Gastroesophageal sphincter (tissue), 4 donors: Measurements from ENCODE around the gene TMEM185B. TPM values are rescaled to one million over a fixed set of nuclear protein-coding genes. Genes with fewer than 3 reads are reported as not detected.
A peak's percentile ranks its signal among the peaks of the same experiment; 100 is the strongest.

Experiments
- ATAC-seq: fragments of 150-250 bp; one replicate; pipeline ENCODE4 v1.9.1; 2016; ENCODE audit warnings: mild to moderate bottlenecking, moderate library complexity
- H3K27ac ChIP-seq, 4 donors: fragments of 200-600 bp; sonication (generic) in 3 of 4; 1 replicate in 3 of 4; 2 replicates in 1 of 4; pipeline ENCODE4 v1.5.1; 2016 to 2019
- H3K27me3 ChIP-seq: fragments of 200-600 bp; sonication (generic); one replicate; pipeline ENCODE4 v1.5.1; 2019
- H3K36me3 ChIP-seq, 2 donors: fragments of 200-600 bp; sonication (generic); one replicate each; pipeline ENCODE4 v1.5.1; 2019; ENCODE audit warnings: control low read depth in 1 of 2
- H3K4me1 ChIP-seq, 3 donors: fragments of 200-600 bp; sonication (generic); 1 replicate in 2 of 3; 2 replicates in 1 of 3; pipeline ENCODE4 v1.5.1; 2016 to 2019; ENCODE audit warnings: control low read depth in 2 of 3
- H3K4me3 ChIP-seq, 2 donors: fragments of 200-600 bp; sonication (generic); one replicate each; pipeline ENCODE4 v1.5.1; 2019; ENCODE audit warnings: mild to moderate bottlenecking in 1 of 2, moderate library complexity in 1 of 2
- H3K9me3 ChIP-seq, 3 donors: fragments of 200-600 bp; sonication (generic); one replicate each; pipeline ENCODE4 v1.5.1; 2017 to 2019; ENCODE audit warnings: control low read depth in 2 of 3
- CTCF ChIP-seq, 4 experiments: fragments of 200-600 bp in 2 of 4; fragments of 450-650 bp in 2 of 4; sonication (generic) in 1 of 4; IDR thresholded peaks; one replicate each; pipeline ENCODE4 v1.5.1; 2017 to 2019; ENCODE audit warnings: antibody characterized with exemption in 4 of 4, mild to moderate bottlenecking in 2 of 4, moderate library complexity in 2 of 4
- EP300 ChIP-seq: sonication (generic); formaldehyde crosslinking; IDR thresholded peaks from one replicate; pipeline ENCODE4 v1.6.1; 2017; ENCODE audit warnings: antibody characterized with exemption, mild to moderate bottlenecking
- POLR2A ChIP-seq, 2 donors: fragments of 450-650 bp; IDR thresholded peaks; one replicate each; pipeline ENCODE4 v1.6.1; 2017; ENCODE audit warnings: antibody characterized with exemption in 2 of 2, mild to moderate bottlenecking in 2 of 2, moderate library complexity in 1 of 2
- POLR2AphosphoS5 ChIP-seq: sonication (generic); formaldehyde crosslinking; IDR thresholded peaks from one replicate; pipeline ENCODE4 v1.6.1; 2017; ENCODE audit warnings: antibody characterized with exemption
- WGBS, 2 donors: methylation state at CpG; one replicate each; pipeline ENCODE4 v1.1.5; 2018; ENCODE audit warnings: low coverage in 1 of 2; 5-methylcytosine and 5-hydroxymethylcytosine counted together
- total RNA-seq, 4 donors: library from RNA; depleted of rRNA; stranded (reverse); fragments of >200 nt; gene quantifications; one replicate each; pipeline ENCODE4 v1.1.0, GENCODE V29; 2016

TMEM185B gene
- total RNA-seq, 4 donors from 2014 or later = 22.8 to 28.9 (median 25.3) TPM

- Histone ChIP-seq H3K4me1 (peaks cover 0 to 15% (median 0%) of the 10 kb centered on the region in 3 donors), H3K36me3 (no peaks in the 10 kb centered on the region), H3K9me3 (no peaks in the 10 kb centered on the region), H3K27ac (no peak overlapping the region), H3K4me3 (no peak overlapping the region), H3K27me3 (no peaks in the 10 kb centered on the region)
- WGBS, 2 donors = 54 to 65% methylated on average over 5 to 12 of the region's 20 CpGs
- no peak for TF ChIP-seq POLR2AphosphoS5
- TF ChIP-seq CTCF (IDR thresholded peaks at IDR 0.05) = no peak
- no peak for TF ChIP-seq EP300
- no peak for TF ChIP-seq POLR2A (IDR thresholded peaks at IDR 0.05)
- no peak for ATAC-seq
Observed at GRCh38 chr2:120246546-120247300, 23.5 kb upstream of the TMEM185B start.

GRCh38 chr2:120245520-120246332, 22.5 kb upstream of the TMEM185B start:
- ATAC-seq = peak; percentile 59
- Histone ChIP-seq H3K27ac (no peak overlapping the region), H3K9me3 (no peaks in the 10 kb centered on the region), H3K36me3 (no peaks in the 10 kb centered on the region), H3K4me1 (peaks cover 0 to 13% (median 0%) of the 10 kb centered on the region in 3 donors), H3K4me3 (no peak overlapping the region), H3K27me3 (no peaks in the 10 kb centered on the region)
- WGBS, 2 donors = 56 to 81% methylated on average over 2 to 8 of the region's 15 CpGs
- peak; percentile 52 for TF ChIP-seq POLR2AphosphoS5
- TF ChIP-seq POLR2A (IDR thresholded peaks at IDR 0.05) = no peak
- TF ChIP-seq CTCF (IDR thresholded peaks at IDR 0.05) = no peak
- no peak for TF ChIP-seq EP300

GRCh38 chr2:120244656-120245519, 21.7 kb upstream of the TMEM185B start:
- Histone ChIP-seq H3K36me3 (no peaks in the 10 kb centered on the region), H3K27me3 (no peaks in the 10 kb centered on the region), H3K4me3 (no peak overlapping the region), H3K27ac (no peak overlapping the region), H3K4me1 (peaks cover 0 to 17% (median 1%) of the 10 kb centered on the region in 3 donors), H3K9me3 (no peaks in the 10 kb centered on the region)
- 86% methylated on average over 9 of the region's 12 CpGs; no CpG with 5 or more reads in 1 of the 2 donors for WGBS, 2 donors
- TF ChIP-seq CTCF (IDR thresholded peaks at IDR 0.05) (no peak), POLR2AphosphoS5 (no peak), POLR2A (IDR thresholded peaks at IDR 0.05) (no peak), EP300 (no peak)
- ATAC-seq = no peak

GRCh38 chr2:120243875-120244553, 20.8 kb upstream of the TMEM185B start:
- no peaks in the 10 kb centered on the region for H3K36me3 ChIP-seq
- H3K27ac ChIP-seq = no peak overlapping the region
- ATAC-seq = no peak
- no peaks in the 10 kb centered on the region for H3K27me3 ChIP-seq
- H3K9me3 ChIP-seq = no peaks in the 10 kb centered on the region
- H3K4me1 ChIP-seq = peaks cover 0 to 26% (median 5%) of the 10 kb centered on the region in 3 donors
- WGBS, 2 donors = 95 to 100% methylated on average over 2 to 8 of the region's 9 CpGs
- no peak for TF ChIP-seq POLR2AphosphoS5
- TF ChIP-seq CTCF (IDR thresholded peaks at IDR 0.05) = no peak
- no peak for TF ChIP-seq POLR2A (IDR thresholded peaks at IDR 0.05)
- TF ChIP-seq EP300 = no peak
- no peak overlapping the region for H3K4me3 ChIP-seq
